GM12878 (cell line): Measurements from ENCODE around the gene SLC29A4. TPM values are rescaled to one million over a fixed set of nuclear protein-coding genes. Genes with fewer than 3 reads are reported as not detected.

Experiments used
- ATAC-seq: fragments of 200-7000 bp; cut with Tn5 transposase; 3 replicates; pipeline ENCODE4 v1.9.1; 2020; ENCODE audit warnings: mild to moderate bottlenecking, moderate library complexity
- BruUV-seq: library from RNA; stranded (reverse); fragments of 400-500 nt; replicated peaks from 2 replicates; lab custom pipeline; 2021; lab: Mats Ljungman, UMichigan
- CTCF ChIA-PET: fragments of 300-600 bp; sonication (Branson Sonifier 250); formaldehyde crosslinking; extraction: SDS; loops from one replicate; lab custom pipeline; 2021; ENCODE audit warnings: inconsistent platforms; lab: Yijun Ruan, JAX
- POLR2A ChIA-PET: fragments of 350-600 bp; formaldehyde crosslinking; extraction: SDS; loops from one replicate; lab custom pipeline; 2021; ENCODE audit warnings: inconsistent platforms; lab: Charles Lee
- RAD21 ChIA-PET: fragments of 300-600 bp; sonication (Branson Sonifier 250); formaldehyde crosslinking; loops from one replicate; lab custom pipeline; 2023; ENCODE audit warnings: antibody characterized with exemption; ENCODE audit not compliant: unreplicated experiment; lab: Charles Lee
- SMC1A ChIA-PET: fragments of 300-600 bp; sonication (Branson Sonifier 250); formaldehyde crosslinking; loops from one replicate; lab custom pipeline; 2023; ENCODE audit not compliant: unreplicated experiment, uncharacterized antibody; lab: Charles Lee
- DNase-seq: peaks from one replicate; pipeline ENCODE4 v3.0.0-alpha.2; 2011; ENCODE audit warnings: low read depth, low spot score
- FAIRE-seq: peaks from 3 replicates; lab custom pipeline; 2011; peaks lifted over from hg19 to GRCh38; lab: Jason Lieb, UNC
- H2AFZ ChIP-seq: 2 replicates; pipeline ENCODE4 v1.6.0; 2011; ENCODE audit warnings: low read depth, low read length, control low read depth; ENCODE audit not compliant: control insufficient read depth
- H3K27ac ChIP-seq: 2 replicates; pipeline ENCODE4 v1.5.1; 2011; ENCODE audit warnings: control low read depth; ENCODE audit not compliant: control insufficient read depth, insufficient read depth
- H3K27me3 ChIP-seq, 2 experiments: replicated peaks in 1 of 2; 2 replicates each; pipeline versions ENCODE4 v1.6.0 to v1.6.1; 2011; ENCODE audit warnings: low read length in 1 of 2; ENCODE audit not compliant: control insufficient read depth in 2 of 2, insufficient read depth in 2 of 2
- H3K36me3 ChIP-seq, 2 experiments: 2 replicates each; pipeline ENCODE4 v1.5.1; 2011; ENCODE audit warnings: low read length in 1 of 2; ENCODE audit not compliant: control insufficient read depth in 2 of 2, insufficient read depth in 2 of 2
- H3K4me1 ChIP-seq: 2 replicates; pipeline ENCODE4 v1.6.1; 2011; ENCODE audit warnings: mild to moderate bottlenecking, low read length, moderate library complexity, mixed read lengths; ENCODE audit not compliant: control insufficient read depth, insufficient read depth
- H3K4me2 ChIP-seq: 2 replicates; pipeline ENCODE4 v1.6.0; 2011; ENCODE audit warnings: control low read depth; ENCODE audit not compliant: control insufficient read depth, insufficient read depth
- H3K4me3 ChIP-seq: fragments of 200-600 bp; sonication (generic); 2 replicates; pipeline ENCODE4 v1.5.1; 2016
- H3K79me2 ChIP-seq: 2 replicates; pipeline ENCODE4 v1.6.0; 2011; ENCODE audit warnings: low read length; ENCODE audit not compliant: control insufficient read depth, insufficient read depth
- H3K9ac ChIP-seq: 2 replicates; pipeline ENCODE4 v1.8.0; 2011; ENCODE audit warnings: low read length, control low read depth, mixed read lengths; ENCODE audit not compliant: control insufficient read depth, insufficient read depth
- H3K9me3 ChIP-seq: replicated peaks from 3 replicates; pipeline ENCODE4 v1.5.1; 2011; ENCODE audit warnings: mild to moderate bottlenecking, low read length; ENCODE audit not compliant: control insufficient read depth, insufficient read depth
- H4K20me1 ChIP-seq: 2 replicates; pipeline ENCODE4 v1.6.0; 2011; ENCODE audit not compliant: control insufficient read depth, insufficient read depth
- ASH2L ChIP-seq: fragments of 300-600, 200-600 bp; sonication (generic); IDR thresholded peaks from 2 replicates; pipeline ENCODE4 v1.6.1; 2017; ENCODE audit warnings: low read depth, mild to moderate bottlenecking, borderline replicate concordance
- BCL11A ChIP-seq: IDR thresholded peaks from 2 replicates; pipeline ENCODE4 v1.6.1; 2011; ENCODE audit warnings: low read depth, low read length
- BMI1 ChIP-seq: fragments of 450-650 bp; IDR thresholded peaks from 2 replicates; pipeline ENCODE4 v1.6.1; 2016; ENCODE audit warnings: mild to moderate bottlenecking, moderate library complexity, borderline replicate concordance
- HDGF ChIP-seq: fragments of 450-650 bp; IDR thresholded peaks from 2 replicates; pipeline ENCODE4 v1.6.1; 2016; ENCODE audit warnings: antibody characterized with exemption
- MYB ChIP-seq: fragments of 150-350 bp; IDR thresholded peaks from 2 replicates; pipeline ENCODE4 v1.6.1; 2014; ENCODE audit warnings: mild to moderate bottlenecking, low read depth, low read length, borderline replicate concordance
- NFIC ChIP-seq: IDR thresholded peaks from 2 replicates; pipeline ENCODE4 v1.6.1; 2012; ENCODE audit warnings: low read depth, mild to moderate bottlenecking, inconsistent platforms, low read length, moderate library complexity
- PAX5 ChIP-seq: IDR thresholded peaks from 2 replicates; pipeline ENCODE4 v1.6.1; 2011; ENCODE audit warnings: low read depth, low read length, borderline replicate concordance
- RAD21 ChIP-seq: IDR thresholded peaks from 2 replicates; pipeline ENCODE4 v1.6.1; 2011; ENCODE audit warnings: mild to moderate bottlenecking, low read depth, low read length, moderate library complexity; ENCODE audit not compliant: insufficient read depth
- TCF7 ChIP-seq: IDR thresholded peaks from 2 replicates; pipeline ENCODE4 v1.6.1; 2014; ENCODE audit warnings: antibody characterized with exemption, borderline replicate concordance
- ZNF274 ChIP-seq: IDR thresholded peaks from one replicate; pipeline ENCODE4 v1.8.0; 2011; ENCODE audit not compliant: insufficient read length, insufficient read depth
- WGBS: methylation state at CpG from one replicate; pipeline ENCODE4 v1.1.6; 2016; ENCODE audit warnings: low lambda C conversion rate; ENCODE audit not compliant: insufficient replicate concordance, insufficient coverage; ENCODE audit errors: missing lambda C conversion rate; 5-methylcytosine and 5-hydroxymethylcytosine counted together
- in situ Hi-C: fragments of 300-500 bp; cut with MboI; formaldehyde crosslinking; loops from 9 replicates; pipeline ENCODE4 v1.14.3; 2018; ENCODE audit warnings: mixed read lengths
- intact Hi-C: fragments of 100-400 bp; cut with micrococcal nuclease; formaldehyde crosslinking; loops from one replicate; pipeline ENCODE4 v1.14.2; 2022; ENCODE audit not compliant: unreplicated experiment
- polyA plus RNA-seq, 11 experiments: library from polyadenylated mRNA; depleted of rRNA in 4 of 11; unstranded in 6 of 11; stranded (reverse) in 5 of 11; fragments of >200 nt; fragmentation: Nextera tagmentation in 4 of 11; fragmentation: Illumina TruSeq in 1 of 11; extraction: Ambion mirVana in 4 of 11; extraction: Trizol in 1 of 11; gene quantifications; 1 replicate in 1 of 11; 2 replicates in 10 of 11; pipeline versions ENCODE4 v1.2.1 to v1.2.3, GENCODE V29; 2011 to 2016; ENCODE audit warnings: inconsistent platforms in 2 of 11, missing spikeins in 2 of 11, low read depth in 1 of 11
- total RNA-seq, 4 experiments: library from RNA; depleted of rRNA in 3 of 4; stranded (reverse); fragments of >200 nt in 3 of 4; fragmentation: Illumina TruSeq in 1 of 4; extraction: Trizol in 1 of 4; gene quantifications; 2 replicates each; pipeline versions ENCODE4 v1.2.1 to v1.2.3, GENCODE V29; 2013 to 2021
- TF ChIP-seq, protein P1 (sequence below): fragments of 450-650 bp; IDR thresholded peaks from 2 replicates; pipeline ENCODE4 v1.6.1; 2014; ENCODE audit warnings: mild to moderate bottlenecking
- TF ChIP-seq, protein P2 (sequence below): fragments of 450-650 bp; IDR thresholded peaks from 2 replicates; pipeline ENCODE4 v1.6.1; 2017; ENCODE audit warnings: borderline replicate concordance
- TF ChIP-seq, protein P3 (sequence below): fragments of 450-650 bp; formaldehyde crosslinking; IDR thresholded peaks from 2 replicates; pipeline ENCODE4 v1.5.0; 2022; ENCODE audit warnings: mild to moderate bottlenecking, missing genetic modification characterization
- TF ChIP-seq, protein P4 (sequence below): IDR thresholded peaks from 2 replicates; pipeline ENCODE4 v1.6.1; 2012; ENCODE audit warnings: mild to moderate bottlenecking, low read depth, low read length

SLC29A4 gene
- total and polyA plus RNA-seq, 10 of the 15 experiments (the other 5 are each of a cell fraction or from before 2014, with no cell fraction given): 0.11 to 0.72 (median 0.23) TPM; not detected in 3

DNA sequence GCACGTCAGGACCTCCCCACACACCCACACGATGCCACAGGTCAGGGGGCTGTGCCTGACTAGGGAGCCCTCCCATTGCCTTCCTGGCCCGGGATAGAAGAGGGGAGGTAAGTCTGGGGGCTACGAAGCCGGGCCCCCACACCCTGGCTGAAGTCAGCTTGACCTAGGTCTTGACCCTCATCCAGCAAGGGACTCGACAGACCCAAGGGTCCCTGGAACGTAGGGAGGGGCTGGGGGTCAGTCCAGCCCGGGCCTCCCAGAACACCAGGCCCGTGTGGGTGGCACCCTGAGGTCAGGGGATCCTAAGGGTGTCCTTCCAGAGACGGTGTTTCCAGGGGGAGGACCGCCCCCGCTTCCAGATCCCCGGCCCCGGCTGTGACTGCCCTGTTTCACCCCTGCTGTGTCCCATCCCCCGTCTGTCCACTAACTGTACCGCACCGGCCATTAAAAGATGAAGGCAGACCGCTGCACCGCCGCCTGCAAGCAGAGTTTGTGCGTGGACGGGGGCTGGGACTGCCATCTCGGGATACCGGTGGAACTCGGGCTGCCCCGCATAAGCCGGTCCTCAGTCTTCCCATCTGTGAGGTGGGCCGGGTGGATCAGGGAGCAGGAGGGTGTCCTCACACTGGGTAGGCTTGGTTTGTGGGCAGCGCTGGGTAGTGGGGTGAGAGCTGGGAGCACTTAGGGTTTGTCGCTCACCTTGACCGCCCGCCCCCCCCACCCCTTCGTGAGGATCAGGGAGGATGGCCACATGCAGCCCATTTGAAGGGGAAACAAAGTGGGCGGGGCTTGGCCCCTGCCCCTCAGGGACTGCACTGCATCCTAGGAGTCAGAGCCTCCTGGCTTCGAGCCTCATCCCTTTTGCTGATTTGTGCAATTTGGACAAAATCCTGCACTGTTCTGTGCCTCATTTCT, 21.1 kb downstream of the SLC29A4 start:
- H3K9me3 ChIP-seq: no peaks in the 10 kb centered on the region
- intact Hi-C loops (no loop called here), in situ Hi-C loops (no loop called here)
- FAIRE-seq (no peak), DNase-seq (no peak), ATAC-seq (no peak)
- no peaks in the 10 kb centered on the region for H3K27me3 ChIP-seq
- ChIA-PET RAD21 (no interaction called here), POLR2A (no interaction called here), SMC1A (no interaction called here), CTCF (interaction anchor here (0.5 kb wide), 1 partner anchor 59 kb away, joined by 5 read pairs; no protein-coding TSS in a partner anchor)
- no peak overlapping the region for H3K4me2 ChIP-seq
- H3K79me2 ChIP-seq: no peaks in the 10 kb centered on the region
- no peaks in the 10 kb centered on the region for H4K20me1 ChIP-seq
- no peak overlapping the region for H3K4me3 ChIP-seq
- peaks cover 0 to 1% of the 10 kb centered on the region in 2 experiments; a peak in 1 of 4 replicates for H3K36me3 ChIP-seq
- no peak overlapping the region for H3K27ac ChIP-seq
- H3K9ac ChIP-seq: no peak overlapping the region
- H3K4me1 ChIP-seq: no peaks in the 10 kb centered on the region
- BruUV-seq: no TSS peak
- WGBS: 68% methylated on average over 35 of the region's 35 CpGs
- no peak overlapping the region for H2AFZ ChIP-seq
- TF ChIP-seq HDGF: no peak
- TF ChIP-seq, protein P1, sequence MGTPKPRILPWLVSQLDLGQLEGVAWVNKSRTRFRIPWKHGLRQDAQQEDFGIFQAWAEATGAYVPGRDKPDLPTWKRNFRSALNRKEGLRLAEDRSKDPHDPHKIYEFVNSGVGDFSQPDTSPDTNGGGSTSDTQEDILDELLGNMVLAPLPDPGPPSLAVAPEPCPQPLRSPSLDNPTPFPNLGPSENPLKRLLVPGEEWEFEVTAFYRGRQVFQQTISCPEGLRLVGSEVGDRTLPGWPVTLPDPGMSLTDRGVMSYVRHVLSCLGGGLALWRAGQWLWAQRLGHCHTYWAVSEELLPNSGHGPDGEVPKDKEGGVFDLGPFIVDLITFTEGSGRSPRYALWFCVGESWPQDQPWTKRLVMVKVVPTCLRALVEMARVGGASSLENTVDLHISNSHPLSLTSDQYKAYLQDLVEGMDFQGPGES: no peak
- TF ChIP-seq, protein P2, sequence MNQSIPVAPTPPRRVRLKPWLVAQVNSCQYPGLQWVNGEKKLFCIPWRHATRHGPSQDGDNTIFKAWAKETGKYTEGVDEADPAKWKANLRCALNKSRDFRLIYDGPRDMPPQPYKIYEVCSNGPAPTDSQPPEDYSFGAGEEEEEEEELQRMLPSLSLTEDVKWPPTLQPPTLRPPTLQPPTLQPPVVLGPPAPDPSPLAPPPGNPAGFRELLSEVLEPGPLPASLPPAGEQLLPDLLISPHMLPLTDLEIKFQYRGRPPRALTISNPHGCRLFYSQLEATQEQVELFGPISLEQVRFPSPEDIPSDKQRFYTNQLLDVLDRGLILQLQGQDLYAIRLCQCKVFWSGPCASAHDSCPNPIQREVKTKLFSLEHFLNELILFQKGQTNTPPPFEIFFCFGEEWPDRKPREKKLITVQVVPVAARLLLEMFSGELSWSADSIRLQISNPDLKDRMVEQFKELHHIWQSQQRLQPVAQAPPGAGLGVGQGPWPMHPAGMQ: no peak
- no peak for TF ChIP-seq PAX5
- TF ChIP-seq NFIC: no peak
- TF ChIP-seq BCL11A: no peak
- TF ChIP-seq RAD21: no peak
- no peak for TF ChIP-seq MYB
- no peak for TF ChIP-seq TCF7
- TF ChIP-seq BMI1: no peak
- TF ChIP-seq, protein P3, sequence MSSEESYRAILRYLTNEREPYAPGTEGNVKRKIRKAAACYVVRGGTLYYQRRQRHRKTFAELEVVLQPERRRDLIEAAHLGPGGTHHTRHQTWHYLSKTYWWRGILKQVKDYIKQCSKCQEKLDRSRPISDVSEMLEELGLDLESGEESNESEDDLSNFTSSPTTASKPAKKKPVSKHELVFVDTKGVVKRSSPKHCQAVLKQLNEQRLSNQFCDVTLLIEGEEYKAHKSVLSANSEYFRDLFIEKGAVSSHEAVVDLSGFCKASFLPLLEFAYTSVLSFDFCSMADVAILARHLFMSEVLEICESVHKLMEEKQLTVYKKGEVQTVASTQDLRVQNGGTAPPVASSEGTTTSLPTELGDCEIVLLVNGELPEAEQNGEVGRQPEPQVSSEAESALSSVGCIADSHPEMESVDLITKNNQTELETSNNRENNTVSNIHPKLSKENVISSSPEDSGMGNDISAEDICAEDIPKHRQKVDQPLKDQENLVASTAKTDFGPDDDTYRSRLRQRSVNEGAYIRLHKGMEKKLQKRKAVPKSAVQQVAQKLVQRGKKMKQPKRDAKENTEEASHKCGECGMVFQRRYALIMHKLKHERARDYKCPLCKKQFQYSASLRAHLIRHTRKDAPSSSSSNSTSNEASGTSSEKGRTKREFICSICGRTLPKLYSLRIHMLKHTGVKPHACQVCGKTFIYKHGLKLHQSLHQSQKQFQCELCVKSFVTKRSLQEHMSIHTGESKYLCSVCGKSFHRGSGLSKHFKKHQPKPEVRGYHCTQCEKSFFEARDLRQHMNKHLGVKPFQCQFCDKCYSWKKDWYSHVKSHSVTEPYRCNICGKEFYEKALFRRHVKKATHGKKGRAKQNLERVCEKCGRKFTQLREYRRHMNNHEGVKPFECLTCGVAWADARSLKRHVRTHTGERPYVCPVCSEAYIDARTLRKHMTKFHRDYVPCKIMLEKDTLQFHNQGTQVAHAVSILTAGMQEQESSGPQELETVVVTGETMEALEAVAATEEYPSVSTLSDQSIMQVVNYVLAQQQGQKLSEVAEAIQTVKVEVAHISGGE (CRISPR knock-in tag): no peak
- TF ChIP-seq, protein P4, sequence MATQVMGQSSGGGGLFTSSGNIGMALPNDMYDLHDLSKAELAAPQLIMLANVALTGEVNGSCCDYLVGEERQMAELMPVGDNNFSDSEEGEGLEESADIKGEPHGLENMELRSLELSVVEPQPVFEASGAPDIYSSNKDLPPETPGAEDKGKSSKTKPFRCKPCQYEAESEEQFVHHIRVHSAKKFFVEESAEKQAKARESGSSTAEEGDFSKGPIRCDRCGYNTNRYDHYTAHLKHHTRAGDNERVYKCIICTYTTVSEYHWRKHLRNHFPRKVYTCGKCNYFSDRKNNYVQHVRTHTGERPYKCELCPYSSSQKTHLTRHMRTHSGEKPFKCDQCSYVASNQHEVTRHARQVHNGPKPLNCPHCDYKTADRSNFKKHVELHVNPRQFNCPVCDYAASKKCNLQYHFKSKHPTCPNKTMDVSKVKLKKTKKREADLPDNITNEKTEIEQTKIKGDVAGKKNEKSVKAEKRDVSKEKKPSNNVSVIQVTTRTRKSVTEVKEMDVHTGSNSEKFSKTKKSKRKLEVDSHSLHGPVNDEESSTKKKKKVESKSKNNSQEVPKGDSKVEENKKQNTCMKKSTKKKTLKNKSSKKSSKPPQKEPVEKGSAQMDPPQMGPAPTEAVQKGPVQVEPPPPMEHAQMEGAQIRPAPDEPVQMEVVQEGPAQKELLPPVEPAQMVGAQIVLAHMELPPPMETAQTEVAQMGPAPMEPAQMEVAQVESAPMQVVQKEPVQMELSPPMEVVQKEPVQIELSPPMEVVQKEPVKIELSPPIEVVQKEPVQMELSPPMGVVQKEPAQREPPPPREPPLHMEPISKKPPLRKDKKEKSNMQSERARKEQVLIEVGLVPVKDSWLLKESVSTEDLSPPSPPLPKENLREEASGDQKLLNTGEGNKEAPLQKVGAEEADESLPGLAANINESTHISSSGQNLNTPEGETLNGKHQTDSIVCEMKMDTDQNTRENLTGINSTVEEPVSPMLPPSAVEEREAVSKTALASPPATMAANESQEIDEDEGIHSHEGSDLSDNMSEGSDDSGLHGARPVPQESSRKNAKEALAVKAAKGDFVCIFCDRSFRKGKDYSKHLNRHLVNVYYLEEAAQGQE: no peak
- no peak for TF ChIP-seq ASH2L
- no peak for TF ChIP-seq ZNF274
